Measurements from ENCODE around the gene TEDC1.

TEDC1 gene

GRCh38 chr14:105528586-105529318, 37.7 kb downstream of the TEDC1 start:
- Histone ChIP-seq H3K9me3 (ENCODE audit: control insufficient read depth in 2 of 2, low read length in 2 of 2) (no peaks in the 10 kb centered on the region), H3K27ac (ENCODE audit: low read depth in 2 of 2, low read length in 2 of 2) (no peak overlapping the region), H3K36me3 (ENCODE audit: control insufficient read depth in 2 of 2, insufficient read depth in 2 of 2, low read length in 2 of 2) (no peaks in the 10 kb centered on the region), H3K4me3 (ENCODE audit: low read length in 2 of 2) (peak overlapping the region; percentile 52 to 54), H3K9ac (ENCODE audit: low read depth in 1 of 2, low read length in 2 of 2) (no peak overlapping the region), H3K4me1 (ENCODE audit: control insufficient read depth in 2 of 2, insufficient read depth in 2 of 2, low read length in 2 of 2) (peaks cover 13 to 21% of the 10 kb centered on the region in 2 donors), H3K27me3 (ENCODE audit: control insufficient read depth in 2 of 2, insufficient read depth in 2 of 2, low read length in 2 of 2) (peaks cover 3 to 29% of the 10 kb centered on the region in 2 donors)

DNA sequence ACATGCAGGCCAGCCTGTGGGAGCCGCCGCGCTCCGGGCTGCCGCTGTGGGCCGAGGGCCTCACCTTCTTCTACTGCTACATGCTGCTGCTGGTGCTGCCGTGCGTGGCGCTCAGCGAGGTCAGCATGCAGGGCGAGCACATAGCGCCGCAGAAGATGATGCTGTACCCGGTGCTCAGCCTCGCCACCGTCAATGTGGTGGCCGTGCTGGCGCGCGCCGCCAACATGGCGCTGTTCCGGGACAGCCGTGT, 38.2 kb downstream of the TEDC1 start:
- peak overlapping the region in 1 of 2 donors; percentile 7 for H3K4me3 ChIP-seq (ENCODE audit: low read length in 2 of 2)
- peaks cover 13 to 21% of the 10 kb centered on the region in 2 donors for H3K4me1 ChIP-seq (ENCODE audit: control insufficient read depth in 2 of 2, insufficient read depth in 2 of 2, low read length in 2 of 2)
- no peak overlapping the region for H3K9ac ChIP-seq (ENCODE audit: low read depth in 1 of 2, low read length in 2 of 2)
- H3K9me3 ChIP-seq (ENCODE audit: control insufficient read depth in 2 of 2, low read length in 2 of 2) = no peaks in the 10 kb centered on the region
- no peaks in the 10 kb centered on the region for H3K36me3 ChIP-seq (ENCODE audit: control insufficient read depth in 2 of 2, insufficient read depth in 2 of 2, low read length in 2 of 2)
- H3K27me3 ChIP-seq (ENCODE audit: control insufficient read depth in 2 of 2, insufficient read depth in 2 of 2, low read length in 2 of 2) = peaks cover 3 to 31% of the 10 kb centered on the region in 2 donors
- no peak overlapping the region for H3K27ac ChIP-seq (ENCODE audit: low read depth in 2 of 2, low read length in 2 of 2)

- no peak overlapping the region for H3K9ac ChIP-seq (ENCODE audit: low read depth in 1 of 2, low read length in 2 of 2)
- no peaks in the 10 kb centered on the region for H3K36me3 ChIP-seq (ENCODE audit: control insufficient read depth in 2 of 2, insufficient read depth in 2 of 2, low read length in 2 of 2)
- H3K4me3 ChIP-seq (ENCODE audit: low read length in 2 of 2) = no peak overlapping the region
- H3K4me1 ChIP-seq (ENCODE audit: control insufficient read depth in 2 of 2, insufficient read depth in 2 of 2, low read length in 2 of 2) = peaks cover 13 to 21% of the 10 kb centered on the region in 2 donors
- no peak overlapping the region for H3K27ac ChIP-seq (ENCODE audit: low read depth in 2 of 2, low read length in 2 of 2)
- peaks cover 3 to 31% of the 10 kb centered on the region in 2 donors for H3K27me3 ChIP-seq (ENCODE audit: control insufficient read depth in 2 of 2, insufficient read depth in 2 of 2, low read length in 2 of 2)
- no peaks in the 10 kb centered on the region for H3K9me3 ChIP-seq (ENCODE audit: control insufficient read depth in 2 of 2, low read length in 2 of 2)
These were observed 38.7 kb downstream of the TEDC1 start for GRCh38 chr14:105529569-105530284.

GRCh38 chr14:105530285-105531087, 39.4 kb downstream of the TEDC1 start:
- Histone ChIP-seq H3K27me3 (ENCODE audit: control insufficient read depth in 2 of 2, insufficient read depth in 2 of 2, low read length in 2 of 2) (peaks cover 3 to 28% of the 10 kb centered on the region in 2 donors), H3K36me3 (ENCODE audit: control insufficient read depth in 2 of 2, insufficient read depth in 2 of 2, low read length in 2 of 2) (no peaks in the 10 kb centered on the region), H3K4me3 (ENCODE audit: low read length in 2 of 2) (no peak overlapping the region), H3K9me3 (ENCODE audit: control insufficient read depth in 2 of 2, low read length in 2 of 2) (no peaks in the 10 kb centered on the region), H3K4me1 (ENCODE audit: control insufficient read depth in 2 of 2, insufficient read depth in 2 of 2, low read length in 2 of 2) (peaks cover 13 to 21% of the 10 kb centered on the region in 2 donors), H3K27ac (ENCODE audit: low read depth in 2 of 2, low read length in 2 of 2) (no peak overlapping the region), H3K9ac (ENCODE audit: low read depth in 1 of 2, low read length in 2 of 2) (no peak overlapping the region)

- Histone ChIP-seq H3K9me3 (ENCODE audit: control insufficient read depth in 2 of 2, low read length in 2 of 2) (no peaks in the 10 kb centered on the region), H3K4me3 (ENCODE audit: low read length in 2 of 2) (no peak overlapping the region), H3K4me1 (ENCODE audit: control insufficient read depth in 2 of 2, insufficient read depth in 2 of 2, low read length in 2 of 2) (peaks cover 13 to 18% of the 10 kb centered on the region in 2 donors), H3K36me3 (ENCODE audit: control insufficient read depth in 2 of 2, insufficient read depth in 2 of 2, low read length in 2 of 2) (no peaks in the 10 kb centered on the region), H3K27me3 (ENCODE audit: control insufficient read depth in 2 of 2, insufficient read depth in 2 of 2, low read length in 2 of 2) (peaks cover 3 to 25% of the 10 kb centered on the region in 2 donors), H3K27ac (ENCODE audit: low read depth in 2 of 2, low read length in 2 of 2) (no peak overlapping the region), H3K9ac (ENCODE audit: low read depth in 1 of 2, low read length in 2 of 2) (no peak overlapping the region)
These were observed 40.2 kb downstream of the TEDC1 start for GRCh38 chr14:105531088-105531893.

- Histone ChIP-seq H3K9me3 (ENCODE audit: control insufficient read depth in 2 of 2, low read length in 2 of 2) (no peaks in the 10 kb centered on the region), H3K4me3 (ENCODE audit: low read length in 2 of 2) (no peak overlapping the region), H3K27me3 (ENCODE audit: control insufficient read depth in 2 of 2, insufficient read depth in 2 of 2, low read length in 2 of 2) (peaks cover 10 to 29% of the 10 kb centered on the region in 2 donors), H3K9ac (ENCODE audit: low read depth in 1 of 2, low read length in 2 of 2) (no peak overlapping the region), H3K36me3 (ENCODE audit: control insufficient read depth in 2 of 2, insufficient read depth in 2 of 2, low read length in 2 of 2) (no peaks in the 10 kb centered on the region), H3K4me1 (ENCODE audit: control insufficient read depth in 2 of 2, insufficient read depth in 2 of 2, low read length in 2 of 2) (peaks cover 13 to 17% of the 10 kb centered on the region in 2 donors), H3K27ac (ENCODE audit: low read depth in 2 of 2, low read length in 2 of 2) (no peak overlapping the region)
These were observed 41.0 kb downstream of the TEDC1 start for GRCh38 chr14:105531894-105532623.

DNA sequence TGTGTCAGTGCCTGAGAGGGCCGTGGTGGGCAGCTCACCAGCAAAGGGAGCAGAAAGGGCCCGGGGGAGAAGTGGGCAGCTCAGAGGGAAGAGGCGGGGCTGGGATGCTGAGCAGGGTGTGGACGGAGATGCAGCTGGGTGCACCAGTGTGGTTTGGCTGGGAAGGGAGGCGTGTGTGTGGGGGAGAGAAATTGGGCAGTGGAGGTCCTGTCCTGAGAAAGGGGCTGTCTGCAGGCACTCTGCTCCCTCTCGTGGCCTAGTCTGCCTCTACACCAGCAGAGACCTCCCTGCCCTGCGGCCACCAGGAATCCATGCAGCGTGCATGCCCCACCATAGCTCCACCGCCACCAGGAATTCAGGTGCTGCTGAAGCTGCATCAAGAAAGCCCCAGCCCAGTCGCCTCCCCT, 41.7 kb downstream of the TEDC1 start:
- Histone ChIP-seq H3K27ac (ENCODE audit: low read depth in 2 of 2, low read length in 2 of 2) (no peak overlapping the region), H3K4me1 (ENCODE audit: control insufficient read depth in 2 of 2, insufficient read depth in 2 of 2, low read length in 2 of 2) (peaks cover 10 to 15% of the 10 kb centered on the region in 2 donors), H3K9me3 (ENCODE audit: control insufficient read depth in 2 of 2, low read length in 2 of 2) (no peaks in the 10 kb centered on the region), H3K9ac (ENCODE audit: low read depth in 1 of 2, low read length in 2 of 2) (no peak overlapping the region), H3K4me3 (ENCODE audit: low read length in 2 of 2) (no peak overlapping the region), H3K36me3 (ENCODE audit: control insufficient read depth in 2 of 2, insufficient read depth in 2 of 2, low read length in 2 of 2) (no peaks in the 10 kb centered on the region), H3K27me3 (ENCODE audit: control insufficient read depth in 2 of 2, insufficient read depth in 2 of 2, low read length in 2 of 2) (peaks cover 14 to 30% of the 10 kb centered on the region in 2 donors)

GRCh38 chr14:105533391-105533790, 42.3 kb downstream of the TEDC1 start:
- H3K27me3 ChIP-seq (ENCODE audit: control insufficient read depth in 2 of 2, insufficient read depth in 2 of 2, low read length in 2 of 2) = peaks cover 13 to 33% of the 10 kb centered on the region in 2 donors
- peaks cover 6 to 12% of the 10 kb centered on the region in 2 donors for H3K4me1 ChIP-seq (ENCODE audit: control insufficient read depth in 2 of 2, insufficient read depth in 2 of 2, low read length in 2 of 2)
- H3K4me3 ChIP-seq (ENCODE audit: low read length in 2 of 2) = no peak overlapping the region
- no peak overlapping the region for H3K9ac ChIP-seq (ENCODE audit: low read depth in 1 of 2, low read length in 2 of 2)
- H3K36me3 ChIP-seq (ENCODE audit: control insufficient read depth in 2 of 2, insufficient read depth in 2 of 2, low read length in 2 of 2) = no peaks in the 10 kb centered on the region
- no peak overlapping the region for H3K27ac ChIP-seq (ENCODE audit: low read depth in 2 of 2, low read length in 2 of 2)
- no peaks in the 10 kb centered on the region for H3K9me3 ChIP-seq (ENCODE audit: control insufficient read depth in 2 of 2, low read length in 2 of 2)

DNA sequence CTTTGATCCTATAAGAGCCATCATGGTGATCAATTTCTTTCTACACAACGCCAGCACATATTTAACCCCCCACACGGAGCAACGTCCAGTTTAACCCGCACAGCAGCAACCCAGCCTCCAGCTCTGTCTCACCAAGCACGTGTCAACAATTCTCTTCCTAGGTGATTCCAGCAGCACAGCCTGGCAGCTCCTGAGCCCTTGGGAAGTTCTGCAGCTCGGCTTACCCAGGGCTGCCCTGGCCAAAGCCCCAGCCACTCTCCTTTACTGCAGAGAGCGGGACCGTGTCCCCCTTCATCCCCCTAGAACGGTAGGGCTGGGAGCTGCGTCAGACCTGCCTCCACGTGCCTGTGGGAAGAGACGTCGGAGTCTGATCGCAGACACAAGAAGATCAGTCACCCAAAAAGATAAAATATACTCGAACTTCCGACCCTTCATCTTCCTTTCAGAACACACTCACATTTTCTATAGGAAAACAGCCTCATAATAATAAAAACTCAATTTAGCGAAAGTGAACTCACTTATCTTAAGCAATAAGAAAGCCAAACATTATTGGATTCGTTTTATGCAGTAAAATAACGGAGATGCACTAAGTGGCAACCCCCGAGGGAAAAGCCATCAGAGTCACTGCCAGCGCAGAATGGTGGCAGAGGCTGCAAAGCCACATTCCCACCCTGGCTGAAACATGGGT, 42.9 kb downstream of the TEDC1 start:
- H3K27me3 ChIP-seq (ENCODE audit: control insufficient read depth in 2 of 2, insufficient read depth in 2 of 2, low read length in 2 of 2) = peaks cover 13 to 32% of the 10 kb centered on the region in 2 donors
- H3K9me3 ChIP-seq (ENCODE audit: control insufficient read depth in 2 of 2, low read length in 2 of 2) = no peaks in the 10 kb centered on the region
- no peak overlapping the region for H3K4me3 ChIP-seq (ENCODE audit: low read length in 2 of 2)
- H3K36me3 ChIP-seq (ENCODE audit: control insufficient read depth in 2 of 2, insufficient read depth in 2 of 2, low read length in 2 of 2) = no peaks in the 10 kb centered on the region
- no peak overlapping the region for H3K27ac ChIP-seq (ENCODE audit: low read depth in 2 of 2, low read length in 2 of 2)
- H3K4me1 ChIP-seq (ENCODE audit: control insufficient read depth in 2 of 2, insufficient read depth in 2 of 2, low read length in 2 of 2) = peaks cover 2 to 7% of the 10 kb centered on the region in 2 donors
- no peak overlapping the region for H3K9ac ChIP-seq (ENCODE audit: low read depth in 1 of 2, low read length in 2 of 2)

Measured in mucosa of rectum (tissue), 2 donors.